Keratinocyte (primary cell): ENCODE data around the gene SLC2A4RG.

Source experiments
- EZH2 ChIP-seq: IDR thresholded peaks from one replicate; pipeline ENCODE4 v1.6.1; 2012; ENCODE audit warnings: inconsistent platforms, mild to moderate bottlenecking, low read length, moderate library complexity
- TF ChIP-seq, protein P1 (sequence below), 3 experiments: IDR thresholded peaks in 1 of 3; conservative IDR thresholded peaks in 1 of 3; optimal IDR thresholded peaks in 1 of 3; 2 replicates in 2 of 3; 3 replicates in 1 of 3; pipeline versions ENCODE3 to v1.5.1; 2011; ENCODE audit warnings: low read length in 3 of 3, mild to moderate bottlenecking in 3 of 3, moderate library complexity in 2 of 3, control low read depth in 1 of 3, inconsistent platforms in 1 of 3; ENCODE audit not compliant: insufficient read depth in 2 of 3; ENCODE audit errors: extremely low read depth in 1 of 3

DNA sequence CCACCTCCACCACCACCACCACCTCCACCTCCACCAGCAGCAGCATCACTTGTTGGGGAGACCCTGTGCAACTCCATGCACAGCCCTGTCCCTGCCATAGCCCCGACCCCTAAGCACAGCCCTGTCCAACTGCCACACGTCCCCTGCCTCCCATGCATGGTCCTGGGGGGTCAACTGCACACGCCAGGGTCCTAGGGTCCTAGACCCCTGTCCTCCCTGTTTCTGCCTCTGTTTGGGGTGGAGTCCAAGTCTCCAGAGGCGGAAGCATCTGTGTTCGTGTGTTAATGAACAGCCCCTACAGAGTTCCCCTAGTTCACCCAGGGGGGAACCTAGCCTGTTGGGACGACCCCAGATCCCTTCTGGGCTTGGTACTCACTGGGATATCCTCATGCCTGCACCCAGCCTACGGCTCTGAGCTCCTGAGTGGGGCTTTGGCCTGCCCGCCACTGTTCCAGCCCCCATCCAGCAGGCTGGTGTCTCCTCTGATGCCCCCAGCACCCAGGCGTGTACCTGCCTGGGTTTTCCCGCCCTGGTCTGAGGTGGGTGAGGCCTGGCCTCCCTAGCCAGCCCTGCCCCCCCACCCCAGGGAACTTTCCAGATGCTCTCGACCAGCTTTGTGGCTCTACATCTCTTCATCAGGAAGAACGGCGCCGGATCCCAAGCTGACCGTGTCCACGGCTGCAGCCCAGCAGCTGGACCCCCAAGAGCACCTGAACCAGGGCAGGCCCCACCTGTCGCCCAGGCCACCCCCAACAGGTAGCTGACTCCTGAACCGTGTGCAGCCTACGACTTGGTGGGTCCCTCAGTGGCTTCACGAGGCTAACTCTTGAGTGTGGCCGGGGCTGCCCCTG, 45.6 kb upstream of the SLC2A4RG start:
- TF ChIP-seq, protein P1, sequence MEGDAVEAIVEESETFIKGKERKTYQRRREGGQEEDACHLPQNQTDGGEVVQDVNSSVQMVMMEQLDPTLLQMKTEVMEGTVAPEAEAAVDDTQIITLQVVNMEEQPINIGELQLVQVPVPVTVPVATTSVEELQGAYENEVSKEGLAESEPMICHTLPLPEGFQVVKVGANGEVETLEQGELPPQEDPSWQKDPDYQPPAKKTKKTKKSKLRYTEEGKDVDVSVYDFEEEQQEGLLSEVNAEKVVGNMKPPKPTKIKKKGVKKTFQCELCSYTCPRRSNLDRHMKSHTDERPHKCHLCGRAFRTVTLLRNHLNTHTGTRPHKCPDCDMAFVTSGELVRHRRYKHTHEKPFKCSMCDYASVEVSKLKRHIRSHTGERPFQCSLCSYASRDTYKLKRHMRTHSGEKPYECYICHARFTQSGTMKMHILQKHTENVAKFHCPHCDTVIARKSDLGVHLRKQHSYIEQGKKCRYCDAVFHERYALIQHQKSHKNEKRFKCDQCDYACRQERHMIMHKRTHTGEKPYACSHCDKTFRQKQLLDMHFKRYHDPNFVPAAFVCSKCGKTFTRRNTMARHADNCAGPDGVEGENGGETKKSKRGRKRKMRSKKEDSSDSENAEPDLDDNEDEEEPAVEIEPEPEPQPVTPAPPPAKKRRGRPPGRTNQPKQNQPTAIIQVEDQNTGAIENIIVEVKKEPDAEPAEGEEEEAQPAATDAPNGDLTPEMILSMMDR (optimal IDR thresholded peaks at IDR 0.05 in 1 of 3, IDR thresholded peaks at IDR 0.05 in 1 of 3, conservative IDR thresholded peaks at IDR 0.05 in 1 of 3; ENCODE audit: extremely low read depth in 1 of 3, insufficient read depth in 2 of 3, low read length in 3 of 3), result no peak
- no peak for TF ChIP-seq EZH2
